ENCODE measurements around the gene ACMSD. TPM values are rescaled to one million over a fixed set of nuclear protein-coding genes. Genes with fewer than 3 reads are reported as not detected.

The ACMSD gene
- polyA plus RNA-seq, 1 experiment, result not detected

DNA sequence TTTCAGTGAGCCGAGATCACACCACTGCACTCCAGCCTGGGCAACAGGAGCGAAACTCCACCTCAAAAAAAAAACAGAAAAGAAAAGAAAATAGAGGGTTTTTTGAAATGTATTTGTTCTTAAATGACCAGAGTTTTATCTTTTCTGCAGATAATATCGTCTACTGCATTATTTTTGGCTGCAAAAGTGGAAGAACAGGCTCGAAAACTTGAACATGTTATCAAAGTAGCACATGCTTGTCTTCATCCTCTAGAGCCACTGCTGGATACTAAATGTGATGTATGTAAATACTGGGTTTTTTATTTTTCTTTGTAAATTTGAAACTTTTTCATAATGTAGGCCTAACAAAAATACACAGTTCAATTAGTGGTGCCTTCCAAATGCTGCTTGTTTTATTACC lies 98.3 kb downstream of the ACMSD start:
- CTCF ChIA-PET, result no interaction called here
- no peaks in the 10 kb centered on the region for H3K27me3 ChIP-seq (ENCODE audit: control insufficient read depth, insufficient read depth, low read length)
- H3K9me3 ChIP-seq (ENCODE audit: control insufficient read depth, insufficient read depth, low read length), result no peaks in the 10 kb centered on the region
- TF ChIP-seq, protein P1, sequence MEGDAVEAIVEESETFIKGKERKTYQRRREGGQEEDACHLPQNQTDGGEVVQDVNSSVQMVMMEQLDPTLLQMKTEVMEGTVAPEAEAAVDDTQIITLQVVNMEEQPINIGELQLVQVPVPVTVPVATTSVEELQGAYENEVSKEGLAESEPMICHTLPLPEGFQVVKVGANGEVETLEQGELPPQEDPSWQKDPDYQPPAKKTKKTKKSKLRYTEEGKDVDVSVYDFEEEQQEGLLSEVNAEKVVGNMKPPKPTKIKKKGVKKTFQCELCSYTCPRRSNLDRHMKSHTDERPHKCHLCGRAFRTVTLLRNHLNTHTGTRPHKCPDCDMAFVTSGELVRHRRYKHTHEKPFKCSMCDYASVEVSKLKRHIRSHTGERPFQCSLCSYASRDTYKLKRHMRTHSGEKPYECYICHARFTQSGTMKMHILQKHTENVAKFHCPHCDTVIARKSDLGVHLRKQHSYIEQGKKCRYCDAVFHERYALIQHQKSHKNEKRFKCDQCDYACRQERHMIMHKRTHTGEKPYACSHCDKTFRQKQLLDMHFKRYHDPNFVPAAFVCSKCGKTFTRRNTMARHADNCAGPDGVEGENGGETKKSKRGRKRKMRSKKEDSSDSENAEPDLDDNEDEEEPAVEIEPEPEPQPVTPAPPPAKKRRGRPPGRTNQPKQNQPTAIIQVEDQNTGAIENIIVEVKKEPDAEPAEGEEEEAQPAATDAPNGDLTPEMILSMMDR (IDR thresholded peaks at IDR 0.05; ENCODE audit: low read depth, low read length), result no peak
- POLR2A ChIA-PET, result no interaction called here
- no peak overlapping the region for H3K4me3 ChIP-seq (ENCODE audit: low read depth, low read length)
- no peak for DNase-seq (ENCODE audit: low read depth, low spot score)
- H3K27ac ChIP-seq (ENCODE audit: low read depth, low read length), result no peak overlapping the region

DNA sequence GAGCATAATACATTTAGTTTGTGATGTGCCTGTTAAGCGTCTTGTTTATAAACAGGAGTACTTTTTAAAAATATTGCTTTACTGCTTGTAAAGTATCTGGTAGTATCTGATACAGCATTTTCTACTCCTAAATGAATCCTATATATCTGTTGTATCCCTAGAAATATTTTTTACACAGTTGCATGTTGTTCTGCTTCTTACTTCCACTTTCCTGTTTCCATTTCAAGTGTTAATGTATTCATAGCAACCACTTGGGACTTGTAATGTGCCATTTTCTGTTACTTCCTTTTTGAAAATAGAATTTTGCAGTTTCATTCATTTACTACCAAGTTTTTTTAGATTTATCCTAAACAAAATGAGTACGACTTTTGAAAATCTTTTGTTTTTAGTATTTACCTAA lies 105.1 kb downstream of the ACMSD start:
- Histone ChIP-seq H3K27ac (ENCODE audit: low read depth, low read length) (no peak overlapping the region), H3K4me3 (ENCODE audit: low read depth, low read length) (no peak overlapping the region), H3K27me3 (ENCODE audit: control insufficient read depth, insufficient read depth, low read length) (no peaks in the 10 kb centered on the region), H3K9me3 (ENCODE audit: control insufficient read depth, insufficient read depth, low read length) (no peaks in the 10 kb centered on the region)
- no peak for DNase-seq (ENCODE audit: low read depth, low spot score)
- ChIA-PET CTCF (no interaction called here), POLR2A (no interaction called here)
- TF ChIP-seq, protein P1 (IDR thresholded peaks at IDR 0.05; ENCODE audit: low read depth, low read length), result no peak

DNA sequence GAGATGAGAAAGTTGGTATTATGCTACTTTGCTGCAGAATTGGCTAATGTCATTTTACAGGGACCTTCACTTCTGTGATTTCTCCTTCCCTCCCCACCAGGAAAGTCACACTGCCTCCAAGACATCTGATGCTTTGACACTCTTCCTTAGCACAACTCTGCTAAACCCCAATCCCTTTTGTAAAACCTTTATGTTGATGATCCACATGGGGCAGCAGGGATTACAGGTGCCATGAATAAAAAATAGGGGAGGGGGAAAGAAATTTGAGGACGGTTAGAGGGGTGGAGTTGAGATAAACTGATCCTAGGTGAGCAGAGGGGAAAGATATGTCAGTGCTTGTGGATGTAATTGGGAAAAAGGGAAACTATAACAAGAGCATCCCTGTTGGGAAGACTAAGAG lies 106.6 kb downstream of the ACMSD start:
- H3K4me3 ChIP-seq (ENCODE audit: low read depth, low read length), result no peak overlapping the region
- DNase-seq (ENCODE audit: low read depth, low spot score), result no peak
- CTCF ChIA-PET, result no interaction called here
- TF ChIP-seq, protein P1 (IDR thresholded peaks at IDR 0.05; ENCODE audit: low read depth, low read length), result no peak
- POLR2A ChIA-PET, result no interaction called here
- H3K27ac ChIP-seq (ENCODE audit: low read depth, low read length), result no peak overlapping the region
- no peaks in the 10 kb centered on the region for H3K27me3 ChIP-seq (ENCODE audit: control insufficient read depth, insufficient read depth, low read length)
- no peaks in the 10 kb centered on the region for H3K9me3 ChIP-seq (ENCODE audit: control insufficient read depth, insufficient read depth, low read length)

DNA sequence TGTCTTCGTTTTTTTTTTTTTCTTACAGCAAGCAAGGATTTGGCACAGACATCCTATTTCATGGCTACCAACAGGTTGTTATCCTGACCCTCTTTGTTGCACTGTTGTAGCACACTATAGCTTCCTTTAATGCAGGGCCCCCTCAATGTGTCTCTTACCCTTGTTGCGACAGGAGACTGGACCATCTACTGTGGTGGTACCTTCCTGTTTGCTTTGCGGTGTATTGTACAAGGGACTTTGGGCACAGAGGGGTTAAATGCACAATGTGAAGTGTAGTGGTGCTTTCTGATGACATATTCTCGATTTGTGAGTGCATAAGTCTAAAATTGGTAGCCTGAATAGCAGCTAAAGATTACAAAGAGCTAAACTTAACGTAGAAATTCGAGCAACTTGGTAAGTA lies 107.7 kb downstream of the ACMSD start:
- ChIA-PET CTCF (no interaction called here), POLR2A (no interaction called here)
- no peak for DNase-seq (ENCODE audit: low read depth, low spot score)
- Histone ChIP-seq H3K27ac (ENCODE audit: low read depth, low read length) (no peak overlapping the region), H3K27me3 (ENCODE audit: control insufficient read depth, insufficient read depth, low read length) (no peaks in the 10 kb centered on the region), H3K9me3 (ENCODE audit: control insufficient read depth, insufficient read depth, low read length) (no peaks in the 10 kb centered on the region), H3K4me3 (ENCODE audit: low read depth, low read length) (no peak overlapping the region)
- TF ChIP-seq, protein P1 (IDR thresholded peaks at IDR 0.05; ENCODE audit: low read depth, low read length), result no peak

DNA sequence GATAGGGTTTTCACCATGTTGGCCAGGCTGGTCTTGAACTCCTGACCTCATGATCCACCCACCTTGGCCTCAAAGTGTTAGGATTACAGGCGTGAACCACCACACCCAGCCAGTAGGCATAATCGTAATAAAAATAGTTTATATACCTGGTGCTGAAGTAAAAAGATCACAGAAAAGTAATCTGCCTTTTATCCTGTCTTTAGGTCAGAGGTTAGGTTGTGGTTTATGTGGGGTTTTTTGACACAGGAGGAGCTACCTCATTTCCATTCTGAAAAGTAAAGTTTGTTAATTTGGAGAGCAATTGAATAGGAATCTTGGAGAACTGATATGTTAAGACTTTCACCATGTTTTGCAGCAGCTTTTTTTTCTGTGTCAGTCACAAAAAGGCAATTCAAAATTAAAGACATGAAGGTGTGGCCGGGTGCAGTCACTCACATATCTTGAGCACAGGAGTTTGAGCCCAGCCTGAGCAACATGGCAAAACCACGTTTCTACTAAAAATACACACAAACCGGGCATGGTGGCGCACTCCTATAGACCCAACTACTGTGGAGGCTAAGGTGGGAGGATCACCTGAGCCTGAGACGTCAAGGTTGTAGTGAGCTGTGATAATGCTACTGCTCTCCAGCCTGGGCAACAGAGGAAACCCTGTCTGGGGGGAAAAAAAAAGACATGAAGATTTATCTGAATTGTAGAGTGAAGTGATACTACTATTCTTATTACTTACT lies 111.7 kb downstream of the ACMSD start:
- no peak overlapping the region for H3K4me3 ChIP-seq (ENCODE audit: low read depth, low read length)
- no peak for DNase-seq (ENCODE audit: low read depth, low spot score)
- CTCF ChIA-PET, result interaction anchor here (1.2 to 1.3 kb wide), 3 partner anchors 30 to 760 kb away, joined by 3 to 5 read pairs (median 3); no protein-coding TSS in a partner anchor
- TF ChIP-seq, protein P1 (IDR thresholded peaks at IDR 0.05; ENCODE audit: low read depth, low read length), result no peak
- H3K27me3 ChIP-seq (ENCODE audit: control insufficient read depth, insufficient read depth, low read length), result no peaks in the 10 kb centered on the region
- no peaks in the 10 kb centered on the region for H3K9me3 ChIP-seq (ENCODE audit: control insufficient read depth, insufficient read depth, low read length)
- POLR2A ChIA-PET, result no interaction called here
- no peak overlapping the region for H3K27ac ChIP-seq (ENCODE audit: low read depth, low read length)
